Measurements from ENCODE around the gene DHX58.

DNA sequence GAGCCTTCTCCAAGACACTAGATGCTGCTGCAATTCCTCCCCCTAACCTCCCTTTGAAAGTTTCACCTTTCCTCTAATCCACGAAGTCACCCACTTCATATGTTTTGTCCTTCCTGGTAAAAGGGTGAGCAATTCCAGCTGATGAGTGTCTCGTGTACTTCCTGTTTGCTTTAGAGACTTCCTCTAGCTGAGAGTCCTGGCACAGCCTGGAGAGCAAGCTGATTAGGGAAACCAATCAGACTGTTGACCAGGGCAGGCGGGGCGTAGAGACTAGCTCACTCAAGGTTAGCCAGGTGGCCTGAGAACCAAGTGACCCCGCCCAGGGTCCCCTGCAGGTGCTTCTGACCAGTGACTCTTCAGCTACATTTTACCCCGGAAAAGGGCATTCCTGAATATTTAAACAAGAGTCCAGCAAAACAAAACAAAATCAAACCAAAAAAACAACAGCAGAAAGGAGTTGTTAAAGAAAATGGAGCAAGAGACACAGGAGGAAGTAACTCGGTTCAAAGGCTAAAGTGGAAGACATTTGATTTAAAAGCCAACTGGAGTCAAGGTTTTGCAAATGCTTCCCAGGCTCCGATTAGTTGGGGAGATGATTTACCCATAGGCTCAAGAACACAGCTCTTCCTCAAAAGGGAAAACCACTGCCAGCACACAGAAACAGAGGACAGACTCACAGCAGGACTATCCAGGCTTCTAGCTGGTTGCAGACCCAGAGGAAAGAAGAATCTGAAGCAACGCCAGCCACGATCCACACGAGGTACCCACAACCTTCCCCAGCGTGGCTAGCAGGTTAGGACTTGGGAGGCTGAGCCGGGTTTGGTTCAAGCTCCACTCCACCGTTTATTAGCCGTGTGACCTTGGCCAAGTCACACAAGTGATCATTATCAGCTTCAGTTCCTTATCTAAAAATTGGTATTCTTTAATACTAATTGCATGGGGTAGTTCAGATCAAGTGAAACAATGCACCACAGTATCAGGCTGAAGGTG, 23.4 kb upstream of the DHX58 start:
- TF ChIP-seq GABPA (IDR thresholded peaks at IDR 0.05; ENCODE audit: low read depth), result no peak; the same call in 1 of the 2 replicates
- no peak for TF ChIP-seq FOXM1 (IDR thresholded peaks at IDR 0.05; ENCODE audit: low read depth)
- TF ChIP-seq CTCF (IDR thresholded peaks at IDR 0.05), result no peak
- TF ChIP-seq NRF1 (IDR thresholded peaks at IDR 0.05; ENCODE audit: low read depth, low read length), result no peak
- no peak for TF ChIP-seq EZH2phosphoT487 (IDR thresholded peaks at IDR 0.05; ENCODE audit: borderline replicate concordance, low read depth)
- TF ChIP-seq, protein P1, sequence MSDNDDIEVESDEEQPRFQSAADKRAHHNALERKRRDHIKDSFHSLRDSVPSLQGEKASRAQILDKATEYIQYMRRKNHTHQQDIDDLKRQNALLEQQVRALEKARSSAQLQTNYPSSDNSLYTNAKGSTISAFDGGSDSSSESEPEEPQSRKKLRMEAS (IDR thresholded peaks at IDR 0.05; ENCODE audit: low read depth), result no peak
- TF ChIP-seq YY1 (IDR thresholded peaks at IDR 0.05; ENCODE audit: low read depth), result no peak
- no peak for TF ChIP-seq TAF1 (IDR thresholded peaks at IDR 0.05; ENCODE audit: borderline replicate concordance, low read depth, low read length)
- TF ChIP-seq, protein P2, sequence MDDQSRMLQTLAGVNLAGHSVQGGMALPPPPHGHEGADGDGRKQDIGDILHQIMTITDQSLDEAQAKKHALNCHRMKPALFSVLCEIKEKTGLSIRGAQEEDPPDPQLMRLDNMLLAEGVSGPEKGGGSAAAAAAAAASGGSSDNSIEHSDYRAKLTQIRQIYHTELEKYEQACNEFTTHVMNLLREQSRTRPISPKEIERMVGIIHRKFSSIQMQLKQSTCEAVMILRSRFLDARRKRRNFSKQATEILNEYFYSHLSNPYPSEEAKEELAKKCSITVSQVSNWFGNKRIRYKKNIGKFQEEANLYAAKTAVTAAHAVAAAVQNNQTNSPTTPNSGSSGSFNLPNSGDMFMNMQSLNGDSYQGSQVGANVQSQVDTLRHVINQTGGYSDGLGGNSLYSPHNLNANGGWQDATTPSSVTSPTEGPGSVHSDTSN (IDR thresholded peaks at IDR 0.05), result no peak
- no peak for TF ChIP-seq CHD2 (IDR thresholded peaks at IDR 0.05; ENCODE audit: low read length, partially characterized antibody)
- TF ChIP-seq, protein P3, sequence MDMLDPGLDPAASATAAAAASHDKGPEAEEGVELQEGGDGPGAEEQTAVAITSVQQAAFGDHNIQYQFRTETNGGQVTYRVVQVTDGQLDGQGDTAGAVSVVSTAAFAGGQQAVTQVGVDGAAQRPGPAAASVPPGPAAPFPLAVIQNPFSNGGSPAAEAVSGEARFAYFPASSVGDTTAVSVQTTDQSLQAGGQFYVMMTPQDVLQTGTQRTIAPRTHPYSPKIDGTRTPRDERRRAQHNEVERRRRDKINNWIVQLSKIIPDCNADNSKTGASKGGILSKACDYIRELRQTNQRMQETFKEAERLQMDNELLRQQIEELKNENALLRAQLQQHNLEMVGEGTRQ (IDR thresholded peaks at IDR 0.05; ENCODE audit: borderline replicate concordance, low read depth, low read length), result no peak
- no peak for TF ChIP-seq JUND (IDR thresholded peaks at IDR 0.05)

Measured in SK-N-SH (cell line).